HS-27A (cell line): ENCODE data around the gene CCDC74A.
"Not testable (repeated sequence)": the region's sequence is repeated elsewhere in the genome, so short reads cannot be mapped to it uniquely, and the experiment has no call there.

ENCODE experiments used
- DNase-seq: peaks from one replicate; pipeline ENCODE4 v3.0.0-alpha.2; 2012; ENCODE audit warnings: low read depth, missing footprints

Gene CCDC74A

DNA sequence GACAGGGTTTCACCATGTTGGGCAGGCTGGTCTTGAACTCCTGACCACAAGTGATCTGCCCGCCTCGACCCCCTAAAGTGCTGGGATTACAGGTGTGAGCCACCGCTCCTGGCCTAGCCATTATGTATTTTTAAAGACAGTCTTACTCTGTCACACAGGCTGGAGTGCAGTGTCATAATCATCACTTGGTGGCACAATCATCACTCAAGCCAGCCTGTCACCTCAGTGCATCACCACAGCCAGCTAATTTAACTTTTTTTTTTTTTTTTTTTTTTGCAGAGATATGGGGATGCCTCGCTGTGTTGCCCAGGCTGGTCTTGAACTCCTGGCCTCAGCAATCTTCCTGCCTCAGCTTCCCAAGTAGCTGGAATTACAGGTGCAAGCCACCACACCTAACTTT is 24.1 kb upstream of the CCDC74A start:
- not testable (repeated sequence) for DNase-seq

DNA sequence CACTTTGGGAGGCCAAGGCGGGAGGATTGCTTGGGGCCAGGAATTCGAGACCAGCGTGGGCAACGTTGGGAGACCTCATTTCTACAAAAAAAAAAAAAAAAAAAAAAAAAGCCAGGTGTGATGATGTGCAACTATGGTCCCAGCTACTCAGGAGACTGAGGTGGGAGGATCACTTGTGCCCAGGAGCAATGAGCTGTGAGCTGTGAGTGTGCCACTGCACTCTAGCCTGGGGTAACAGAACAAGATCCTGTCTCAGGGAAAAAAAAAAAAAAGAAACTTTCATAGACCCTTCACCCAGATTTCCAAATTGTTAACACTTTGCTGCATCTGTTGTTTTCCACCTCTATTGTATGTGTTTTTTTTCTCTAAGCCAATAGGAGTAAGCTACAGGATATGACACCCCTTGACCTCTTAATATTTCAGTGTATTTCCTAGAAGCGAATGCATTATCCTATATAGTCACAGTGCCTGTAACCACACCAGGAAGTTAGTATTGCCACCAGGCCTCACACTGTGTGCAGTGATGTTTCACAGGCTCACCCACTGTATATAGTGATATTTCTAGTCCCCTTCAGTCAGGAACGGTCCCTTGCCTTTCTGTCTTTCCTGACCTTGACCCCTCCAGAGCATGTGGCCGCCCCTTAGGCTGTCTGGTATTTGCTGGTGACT is 23.5 kb upstream of the CCDC74A start:
- DNase-seq: not testable (repeated sequence)

DNA sequence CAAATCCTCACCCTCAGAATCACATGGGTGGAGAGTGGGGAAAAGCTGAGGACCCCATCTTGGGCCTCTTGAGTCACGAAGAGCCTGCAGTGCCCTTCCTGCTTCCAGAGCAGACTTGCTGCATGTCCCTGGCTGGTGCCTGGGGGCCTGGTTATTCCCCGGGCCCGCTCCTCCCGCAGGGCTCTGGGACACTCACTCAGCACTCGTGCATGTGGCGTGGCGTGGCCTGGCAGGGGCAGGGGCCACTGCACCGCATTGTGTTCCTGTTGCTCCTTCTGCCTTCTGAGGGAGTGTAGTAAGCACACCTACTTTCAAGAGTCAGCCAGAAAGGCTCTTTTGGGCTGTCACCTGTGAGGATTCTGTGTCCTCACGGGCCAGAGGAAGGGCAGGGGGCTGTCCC is 18.1 kb upstream of the CCDC74A start:
- no peak for DNase-seq

DNA sequence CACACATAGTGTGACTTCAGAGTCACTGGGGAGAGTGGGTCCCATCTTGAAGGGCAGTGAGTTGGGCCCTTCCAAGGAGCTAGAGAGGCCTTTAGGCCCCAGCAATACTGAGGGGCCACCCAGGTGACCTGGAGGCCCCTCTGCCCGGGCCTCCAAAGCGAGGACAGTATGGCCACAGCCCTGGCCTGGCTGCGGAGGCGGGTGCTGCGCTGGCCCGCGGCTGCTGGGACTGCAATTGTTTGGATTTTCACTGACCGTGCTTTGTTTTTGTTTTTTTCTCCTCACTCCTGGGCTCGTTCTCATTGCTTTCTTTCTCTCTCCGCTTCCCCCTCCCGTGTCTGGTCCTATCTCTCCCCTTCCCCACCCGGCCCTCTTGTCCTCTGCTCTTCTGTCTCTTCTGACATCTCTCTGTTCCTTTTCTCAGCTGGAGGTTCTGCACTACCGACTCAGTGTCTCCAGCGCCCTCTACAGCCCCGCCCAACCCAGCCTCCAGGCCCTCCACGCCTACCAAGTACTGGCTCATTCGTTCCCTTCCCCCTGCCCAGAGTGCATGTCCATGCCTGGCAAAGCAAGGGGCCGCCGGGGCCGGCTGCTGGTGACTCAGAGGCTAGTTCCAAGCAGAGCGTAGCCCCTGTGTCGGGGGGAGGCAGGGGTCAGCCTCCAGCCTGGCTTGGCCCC is 16.3 kb upstream of the CCDC74A start:
- DNase-seq: not testable (repeated sequence)

DNA sequence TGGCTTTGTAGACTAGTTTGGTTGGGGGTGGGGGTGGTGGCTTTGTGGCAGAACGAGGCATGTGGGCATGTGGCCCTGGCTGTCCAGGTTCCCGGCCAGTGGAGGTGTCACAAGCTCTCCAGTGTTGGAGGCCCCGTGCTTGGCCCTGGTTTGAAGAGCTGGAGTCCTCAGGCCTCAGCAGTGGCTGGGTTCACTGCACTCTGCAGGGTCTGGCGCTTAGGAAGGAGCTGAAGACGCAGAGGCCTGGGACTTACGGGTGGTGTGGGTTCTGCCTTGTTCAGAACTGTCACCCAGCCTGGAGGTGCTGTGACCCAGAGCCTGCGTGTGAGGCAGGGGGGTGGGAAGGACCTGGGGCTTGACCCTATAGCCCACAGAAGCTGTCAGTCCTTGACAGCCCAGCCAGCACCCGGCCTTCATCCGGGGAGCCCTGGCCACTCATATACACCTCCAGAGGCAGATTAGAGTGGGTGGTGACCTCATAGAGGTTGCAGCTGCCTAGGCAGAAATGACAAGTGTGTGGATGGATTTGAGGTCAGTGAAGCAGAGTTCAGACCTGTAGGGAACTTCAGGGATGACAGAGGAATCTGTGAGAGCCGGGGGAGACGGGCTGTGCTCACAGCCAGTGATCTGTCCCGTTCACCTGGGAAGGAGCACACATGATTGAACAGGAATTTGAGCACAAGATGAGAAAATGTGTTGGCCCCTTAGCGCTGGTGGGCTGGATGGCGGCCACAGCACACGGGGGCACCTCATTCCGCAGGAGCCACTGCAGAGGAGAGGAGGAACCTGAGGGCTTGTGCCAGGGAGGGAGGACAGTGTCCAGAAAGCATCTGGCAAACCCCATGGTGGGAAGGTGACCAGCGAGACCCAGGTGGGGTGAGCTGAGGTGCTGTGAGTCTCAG is 15.5 kb upstream of the CCDC74A start:
- DNase-seq: not testable (repeated sequence)

DNA sequence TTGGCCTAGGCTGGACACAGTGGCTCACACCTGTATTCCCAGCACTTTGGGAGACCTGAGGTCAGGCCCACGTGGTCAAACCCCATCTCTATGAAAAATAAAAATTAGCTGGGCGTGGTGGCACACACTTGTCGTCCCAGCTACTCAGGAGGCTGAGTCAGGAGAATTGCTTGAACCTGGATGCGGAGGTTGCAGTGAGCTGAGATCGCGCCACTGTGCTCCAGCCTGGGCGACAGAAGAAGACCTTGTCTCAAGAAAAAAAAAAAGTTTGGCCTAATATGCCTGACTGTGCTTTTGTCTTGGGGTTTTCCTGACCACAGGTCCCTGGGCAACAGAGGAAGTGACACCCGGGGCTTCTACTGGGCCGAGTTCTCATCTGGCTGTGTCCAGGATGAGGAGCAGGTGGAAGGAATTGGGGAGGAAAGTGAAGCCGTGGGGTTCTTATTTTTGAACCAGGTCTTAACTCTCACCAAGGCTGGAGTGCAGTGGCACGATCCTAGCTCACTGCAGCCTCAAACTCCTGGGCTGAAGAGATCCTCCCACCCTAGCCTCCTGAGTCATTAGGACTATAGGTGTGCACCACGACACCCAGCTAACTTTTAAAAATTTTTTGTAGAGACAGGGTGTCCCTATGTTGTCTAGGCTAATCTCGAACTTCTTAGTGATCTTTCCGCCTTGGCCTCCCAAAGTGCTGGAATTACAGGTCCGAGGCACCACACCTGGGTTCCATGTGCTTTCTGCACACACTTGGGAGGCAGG is 13.1 kb upstream of the CCDC74A start:
- DNase-seq: not testable (repeated sequence)

DNA sequence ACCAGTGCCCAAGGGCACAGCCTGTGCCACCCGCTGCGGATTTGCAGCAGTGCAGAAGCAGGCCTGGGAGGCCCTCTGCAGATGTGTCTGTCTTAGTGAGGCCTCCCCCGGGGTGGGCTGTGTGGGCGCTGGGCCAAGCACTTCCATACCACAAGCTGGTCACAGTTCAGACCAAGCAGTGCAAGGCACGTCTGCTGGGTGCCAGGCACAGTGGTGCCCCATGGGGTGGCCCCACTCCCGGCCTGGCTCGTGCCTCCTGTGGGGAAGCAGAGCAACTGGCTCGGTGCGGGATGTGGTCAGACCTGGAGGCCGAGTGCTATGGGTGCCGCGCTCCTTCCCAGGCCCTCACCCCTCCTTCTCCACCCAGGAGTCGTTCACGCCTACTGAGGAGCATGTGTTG is 12.5 kb upstream of the CCDC74A start:
- DNase-seq: not testable (repeated sequence)

DNA sequence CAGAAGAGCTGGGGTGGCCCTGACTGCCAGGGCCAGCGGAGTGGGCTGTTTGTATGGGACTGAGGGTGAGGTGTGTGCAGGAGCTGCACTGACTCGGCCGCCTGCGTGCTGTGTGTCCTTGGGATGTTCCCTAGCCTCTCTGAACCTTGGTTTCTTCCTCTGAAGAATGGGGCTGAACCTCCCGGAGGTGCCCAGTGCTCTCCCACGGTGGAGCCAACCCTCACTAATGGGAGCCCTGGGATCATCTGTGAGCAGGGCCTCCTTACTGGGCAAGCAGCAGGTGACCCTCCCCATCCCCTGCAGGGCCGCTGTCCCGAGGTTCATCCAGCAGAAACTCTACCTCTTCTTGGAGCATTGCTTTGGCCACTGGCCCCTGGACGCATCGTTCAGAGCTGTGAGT is 11.7 kb upstream of the CCDC74A start:
- no peak for DNase-seq

DNA sequence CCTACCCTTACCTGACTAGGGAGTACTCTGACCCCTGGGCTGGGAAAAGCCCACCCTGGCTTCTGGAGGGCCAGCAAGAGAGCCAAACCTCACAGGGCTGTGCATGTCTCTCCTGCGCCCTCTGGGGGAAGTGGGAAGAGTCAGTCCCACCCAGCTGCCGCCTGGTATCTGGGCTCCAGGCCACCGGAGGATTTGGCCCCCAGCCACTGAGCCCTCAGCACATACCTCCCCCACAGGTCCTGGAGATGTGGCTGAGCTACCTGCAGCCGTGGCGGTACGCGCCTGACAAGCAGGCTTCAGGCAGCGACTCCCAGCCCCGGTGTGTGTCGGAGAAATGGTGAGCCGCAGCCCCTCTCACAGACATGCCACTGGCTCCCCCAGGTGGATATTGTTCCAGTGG is 11.1 kb upstream of the CCDC74A start:
- DNase-seq: not testable (repeated sequence)

DNA sequence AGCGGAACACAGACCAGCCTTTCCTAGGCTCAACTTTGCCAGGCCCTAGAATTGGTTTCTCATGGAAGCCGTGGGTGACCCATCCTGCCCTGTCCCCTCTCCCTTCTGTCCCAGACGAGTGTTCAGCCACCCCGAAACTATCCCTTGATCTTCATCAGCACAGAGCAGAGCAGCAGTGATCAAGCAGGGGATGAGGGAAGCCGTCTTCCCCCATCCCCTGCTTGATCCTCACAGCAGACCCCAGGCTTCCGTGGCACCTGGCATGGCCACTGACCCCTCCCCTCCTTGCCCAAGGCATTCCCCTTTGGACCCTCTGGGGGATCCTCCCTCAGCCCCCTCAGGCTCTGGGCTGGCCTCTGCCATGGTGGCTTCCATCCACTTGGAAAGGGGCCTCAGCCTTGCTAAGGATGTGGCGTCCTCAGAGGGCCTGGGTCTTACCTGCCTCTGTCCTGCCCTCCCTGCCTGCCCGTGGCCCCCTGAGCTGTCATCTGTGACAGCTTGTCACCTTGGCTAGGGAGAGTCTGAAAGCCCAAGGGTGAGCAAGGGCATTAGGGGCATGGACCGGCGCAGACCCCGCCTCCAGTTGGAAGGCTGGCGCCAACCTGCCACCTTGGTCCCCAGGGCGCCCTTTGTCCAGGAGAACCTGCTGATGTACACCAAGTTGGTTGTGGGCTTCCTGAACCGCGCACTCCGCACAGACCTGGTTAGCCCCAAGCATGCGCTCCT is 10.4 kb upstream of the CCDC74A start:
- no peak for DNase-seq

DNA sequence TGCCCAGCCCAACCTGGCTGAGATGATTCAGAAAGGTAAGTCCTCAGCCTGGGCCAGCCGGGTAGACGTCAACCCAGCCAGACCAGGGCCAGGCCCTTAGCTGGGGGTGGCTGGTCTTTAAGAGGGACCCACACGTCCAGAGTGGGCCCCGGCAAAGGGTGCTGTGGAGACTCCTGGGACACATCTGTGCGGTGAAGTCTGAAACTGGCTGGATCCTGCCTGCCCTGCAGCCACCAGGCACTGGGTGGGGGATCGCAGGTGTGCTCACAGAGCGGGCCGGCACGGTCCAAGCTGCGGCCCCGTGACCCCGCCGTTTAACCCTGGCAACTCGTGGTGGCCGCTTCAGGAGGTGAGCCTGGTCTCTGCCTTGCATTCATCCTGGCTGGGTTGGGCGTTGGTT is 9.8 kb upstream of the CCDC74A start:
- not testable (repeated sequence) for DNase-seq

DNA sequence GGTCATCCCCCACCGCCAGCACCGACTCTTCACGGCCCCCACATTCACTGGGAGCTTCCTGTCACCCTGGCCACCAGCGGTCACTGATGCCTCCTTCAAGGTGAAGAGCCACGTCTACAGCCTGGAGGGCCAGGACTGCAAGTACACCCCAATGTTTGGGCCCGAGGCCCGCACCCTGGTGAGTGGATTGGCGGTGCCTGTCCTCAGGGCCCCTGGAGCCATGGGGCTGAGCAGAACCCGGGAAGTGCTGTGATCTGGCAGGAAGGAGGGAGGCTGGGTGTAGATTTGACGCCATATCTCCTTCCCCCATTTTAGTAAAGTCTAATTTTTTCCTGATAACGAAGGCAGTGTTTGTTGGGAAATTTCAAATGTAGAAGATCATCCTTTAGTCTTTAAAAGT is 9.2 kb upstream of the CCDC74A start:
- DNase-seq: not testable (repeated sequence)

DNA sequence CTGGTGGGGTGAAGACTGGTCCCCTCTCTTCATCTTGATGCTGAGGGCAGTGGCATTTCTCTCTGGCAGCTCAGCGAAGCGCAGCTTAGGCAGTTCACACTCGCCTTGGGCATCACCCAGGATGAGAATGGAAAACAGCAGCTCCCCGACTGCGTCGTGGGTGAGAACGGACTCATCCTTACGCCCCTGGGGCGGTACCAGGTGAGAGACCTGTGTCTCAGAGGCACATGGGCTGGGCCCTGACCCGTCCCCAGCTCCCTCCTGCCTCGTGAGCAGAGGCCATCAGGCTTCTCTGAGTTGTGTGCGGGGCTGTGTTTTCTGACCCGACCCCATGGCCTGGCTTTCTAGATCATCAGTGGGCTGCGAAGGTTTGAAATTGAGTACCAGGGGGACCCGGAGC is 8.2 kb upstream of the CCDC74A start:
- DNase-seq: no peak

DNA sequence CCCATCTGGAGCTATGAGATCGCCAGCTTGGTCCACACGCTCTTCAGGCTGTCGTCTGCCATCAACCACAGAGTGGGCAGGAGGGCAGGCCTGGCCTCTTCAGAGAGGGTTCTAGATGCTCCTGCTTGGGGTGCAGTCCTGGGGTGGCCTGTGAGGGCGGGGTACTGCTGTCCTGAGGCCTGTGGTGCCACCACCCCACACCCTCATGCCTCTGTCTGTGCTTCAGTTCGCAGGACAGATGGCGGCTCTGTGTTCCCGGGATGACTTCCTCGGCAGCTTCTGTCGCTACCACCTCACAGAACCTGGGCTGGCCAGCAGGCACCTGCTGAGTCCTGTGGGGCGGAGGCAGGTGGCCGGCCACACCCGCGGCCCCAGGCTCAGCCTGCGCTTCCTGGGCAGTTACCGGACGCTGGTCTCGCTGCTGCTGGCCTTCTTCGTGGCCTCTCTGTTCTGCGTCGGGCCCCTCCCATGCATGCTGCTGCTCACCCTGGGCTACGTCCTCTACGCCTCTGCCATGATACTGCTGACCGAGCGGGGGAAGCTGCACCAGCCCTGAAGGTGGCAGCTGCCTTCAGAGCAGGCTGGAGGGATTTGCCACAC is 7.7 kb upstream of the CCDC74A start:
- not testable (repeated sequence) for DNase-seq

DNA sequence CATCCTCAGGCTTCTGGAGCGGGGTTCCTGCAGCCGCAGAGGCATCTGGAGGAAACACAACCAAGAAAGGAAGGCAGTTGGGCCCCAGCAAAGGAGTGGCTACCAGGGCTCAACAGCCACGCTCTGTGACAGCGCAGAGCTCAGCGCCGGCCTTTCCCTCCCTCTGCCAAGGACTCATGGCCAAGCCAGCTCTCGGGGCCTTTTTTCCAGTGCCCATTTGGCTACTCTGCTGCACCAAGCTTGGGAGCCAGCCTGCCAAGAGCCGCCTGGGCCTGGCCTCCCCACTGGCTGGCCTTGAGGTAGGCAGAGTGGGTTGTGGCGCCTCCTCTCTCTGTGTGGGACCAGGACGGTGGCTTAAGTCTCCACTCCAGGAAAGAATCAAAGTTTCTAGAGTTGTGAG is 7.2 kb upstream of the CCDC74A start:
- no peak for DNase-seq

DNA sequence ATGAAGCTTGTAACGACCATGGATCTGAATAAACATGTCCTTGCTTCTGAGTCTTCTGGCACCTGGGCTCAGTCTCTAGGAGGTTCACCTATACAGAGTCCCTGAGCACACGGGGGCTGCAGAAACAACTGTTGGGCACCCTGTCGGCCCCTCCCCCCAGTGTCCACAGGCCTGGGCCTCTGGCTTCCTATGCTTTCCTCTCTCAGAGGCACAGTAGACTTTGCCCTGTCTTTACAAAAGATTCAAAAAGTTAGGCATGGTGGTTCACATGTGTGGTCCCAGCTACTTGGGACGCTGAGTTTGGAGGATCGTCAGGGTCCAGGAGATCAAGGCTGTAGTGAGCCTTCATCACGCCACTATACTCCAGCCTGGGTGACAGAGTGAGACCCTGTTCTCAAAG is 6.2 kb upstream of the CCDC74A start:
- not testable (repeated sequence) for DNase-seq

DNA sequence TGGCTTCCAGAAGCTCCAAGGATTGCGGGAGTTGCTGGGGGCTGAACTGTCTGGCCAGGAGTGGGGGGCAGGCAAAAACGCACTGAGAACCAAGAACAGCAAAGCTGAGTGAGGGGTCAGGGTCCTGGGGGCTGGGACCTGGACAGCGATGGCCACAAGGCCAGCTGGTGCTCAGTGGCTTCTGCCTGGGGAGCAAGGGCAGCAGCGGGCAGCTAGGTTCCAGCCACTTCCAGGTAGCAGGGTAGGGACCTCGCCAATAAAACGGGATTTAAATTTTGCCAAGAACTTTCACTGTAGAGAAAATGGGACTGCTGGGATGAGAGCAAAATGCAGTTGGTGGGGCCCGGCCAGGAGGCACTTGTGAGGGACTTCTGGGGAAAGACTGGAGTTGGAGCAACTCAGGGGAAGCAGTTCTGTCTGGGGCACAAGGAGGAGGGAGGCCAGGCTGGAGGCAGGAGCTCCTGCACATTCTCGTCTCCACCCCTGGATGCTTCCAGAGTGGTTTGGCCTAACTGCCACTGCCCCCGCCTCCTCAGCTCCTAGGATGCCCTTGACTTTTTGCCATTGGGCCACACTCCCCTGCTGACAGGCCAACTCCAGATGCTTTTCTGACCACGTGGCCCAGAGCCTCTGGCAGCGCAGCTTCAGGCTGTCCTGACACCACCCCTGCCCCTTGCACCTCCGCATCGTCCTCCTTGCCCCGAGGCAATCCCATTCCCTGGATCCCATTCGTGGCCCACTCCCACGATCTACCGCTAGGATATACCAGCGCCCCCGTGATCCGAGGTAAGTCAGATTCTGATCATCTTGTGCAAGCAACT is 5.5 kb upstream of the CCDC74A start:
- no peak for DNase-seq

DNA sequence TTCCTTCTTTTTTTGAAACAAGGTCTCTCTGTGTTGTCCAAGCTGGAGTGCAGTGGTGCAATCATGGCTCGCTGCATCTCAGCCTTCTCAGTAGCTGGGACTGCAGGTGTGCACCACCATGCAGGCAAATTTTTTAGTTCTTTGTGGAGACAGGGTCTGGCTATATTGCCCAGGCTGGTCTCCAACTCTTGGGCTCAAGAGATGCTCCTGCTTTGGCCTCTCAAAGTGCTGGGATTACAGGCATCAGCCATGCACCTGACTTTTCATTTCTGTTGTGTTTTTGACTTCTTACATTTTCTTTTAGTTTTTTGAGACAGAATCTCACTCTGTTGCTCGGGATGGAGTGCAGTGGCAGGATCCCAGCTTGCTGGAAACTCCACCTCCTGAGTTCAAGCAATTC is 2.4 kb upstream of the CCDC74A start:
- DNase-seq: not testable (repeated sequence)

DNA sequence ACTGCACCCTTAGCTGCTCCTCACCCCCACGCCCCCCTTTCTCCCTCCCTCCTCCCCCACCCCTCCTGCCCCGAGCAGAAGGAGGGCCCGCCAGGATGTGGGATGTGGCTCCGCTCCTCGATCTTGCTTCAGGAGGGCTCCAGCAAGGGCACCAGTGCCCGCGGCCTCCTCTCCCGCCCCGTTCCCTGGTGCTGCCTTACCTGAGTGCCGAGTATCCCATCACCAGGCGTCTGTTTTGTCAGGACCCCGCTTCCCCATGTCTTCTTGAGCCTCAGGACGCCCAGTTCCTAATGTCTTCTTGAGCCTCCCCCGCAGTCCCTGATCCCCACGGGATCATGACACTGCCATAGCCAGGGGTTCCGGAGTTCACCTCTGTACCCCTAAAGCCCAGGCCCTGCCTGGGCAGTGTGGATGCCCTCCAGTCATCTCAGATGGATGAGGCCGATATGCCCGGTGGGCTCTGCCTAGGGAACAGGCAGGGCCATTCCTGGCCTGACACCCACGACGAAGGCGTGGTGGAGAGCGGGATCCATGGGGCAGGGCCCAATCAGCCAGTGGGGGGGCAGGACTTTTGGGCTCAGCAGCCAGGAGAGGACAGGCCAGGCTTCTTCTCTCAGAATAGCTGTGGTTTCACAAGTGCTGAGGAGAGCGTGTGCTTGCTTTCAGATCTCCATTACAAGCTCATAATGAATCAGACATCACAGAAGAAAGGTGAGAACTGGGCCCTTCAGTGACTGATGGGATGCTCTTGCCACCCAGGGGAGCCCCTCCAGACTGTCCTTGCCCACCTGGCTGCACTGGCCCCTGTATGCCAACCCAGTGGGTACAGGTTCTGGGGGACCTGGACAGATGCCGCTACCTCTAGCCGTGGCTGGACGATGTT is 1.5 kb downstream of the CCDC74A start:
- not testable (repeated sequence) for DNase-seq
